Heart left ventricle (tissue), 16 donors: ENCODE measurements around the gene MYOZ2. TPM values are rescaled to one million over a fixed set of nuclear protein-coding genes. Genes with fewer than 3 reads are reported as not detected.
A peak's percentile ranks its signal among the peaks of the same experiment; 100 is the strongest.

ENCODE experiments used
- ATAC-seq, 4 donors: fragments of 200-7000 bp; cut with Tn5 transposase; one replicate each; pipeline ENCODE4 v1.9.1; 2020 to 2022; ENCODE audit warnings: moderate library complexity in 4 of 4, mild to moderate bottlenecking in 3 of 4, moderate number of reproducible peaks in 1 of 4
- DNase-seq, 5 donors: peaks; one replicate each; pipeline ENCODE4 v3.0.0-alpha.2; 2020
- H3K27ac ChIP-seq, 12 donors: fragments of 200-600 bp; sonication (generic) in 4 of 12; one replicate each; pipeline versions ENCODE4 v1.5.0 to v1.8.0; 2016 to 2022; ENCODE audit warnings: mild to moderate bottlenecking in 2 of 12
- H3K27me3 ChIP-seq, 9 donors: fragments of 200-600 bp; sonication (generic) in 2 of 9; one replicate each; pipeline versions ENCODE4 v1.5.1 to v1.8.0; 2016 to 2022; ENCODE audit warnings: mild to moderate bottlenecking in 3 of 9
- H3K36me3 ChIP-seq, 9 donors: fragments of 200-600 bp; sonication (generic) in 2 of 9; one replicate each; pipeline versions ENCODE4 v1.5.0 to v1.8.0; 2018 to 2022; ENCODE audit warnings: mild to moderate bottlenecking in 2 of 9
- H3K4me1 ChIP-seq, 12 donors: fragments of 200-600 bp; sonication (generic) in 4 of 12; one replicate each; pipeline versions ENCODE4 v1.5.0 to v1.8.0; 2016 to 2022; ENCODE audit warnings: mild to moderate bottlenecking in 3 of 12
- H3K4me3 ChIP-seq, 12 donors: fragments of 200-600 bp; sonication (generic) in 4 of 12; one replicate each; pipeline versions ENCODE4 v1.5.0 to v1.8.0; 2017 to 2022; ENCODE audit warnings: mild to moderate bottlenecking in 9 of 12, moderate library complexity in 4 of 12
- H3K9me3 ChIP-seq, 12 donors: fragments of 200-600 bp; sonication (generic) in 4 of 12; one replicate each; pipeline versions ENCODE4 v1.5.0 to v1.8.0; 2016 to 2022; ENCODE audit warnings: mild to moderate bottlenecking in 1 of 12
- CTCF ChIP-seq, 12 donors: fragments of 200-600 bp; sonication (generic) in 4 of 12; IDR thresholded peaks; one replicate each; pipeline versions ENCODE4 v1.5.0 to v1.8.0; 2018 to 2022; ENCODE audit warnings: antibody characterized with exemption in 12 of 12, mild to moderate bottlenecking in 5 of 12
- POLR2A ChIP-seq, 2 donors: fragments of 450-650 bp; IDR thresholded peaks; one replicate each; pipeline ENCODE4 v1.6.1; 2017; ENCODE audit warnings: antibody characterized with exemption in 2 of 2, mild to moderate bottlenecking in 2 of 2, moderate library complexity in 2 of 2
- WGBS, 4 donors: extraction: QIAGEN DNeasy Blood & Tissue Kit in 2 of 4; methylation state at CpG; one replicate each; pipeline versions ENCODE4 v1.1.5 to v1.1.7; 2013 to 2018; 5-methylcytosine and 5-hydroxymethylcytosine counted together
- intact Hi-C, 10 donors: fragments of 100-400 bp; cut with DNase I; formaldehyde crosslinking; loops; one replicate each; pipeline versions ENCODE4 v1.11.1 to v1.14.2; 2022
- polyA plus RNA-seq, 2 donors: library from polyadenylated mRNA; stranded (reverse); fragments of 200-250 nt; gene quantifications; one replicate each; pipeline ENCODE4 v1.2.3, GENCODE V29; 2013
- total RNA-seq, 9 donors: library from RNA; depleted of rRNA in 2 of 9; stranded (reverse); fragments of >200 nt in 2 of 9; fragmentation: NEBNext Ultra II Directional in 3 of 9; extraction: Animal tissue kit (Norgen Biotek cat#: 25700) in 3 of 9; gene quantifications; one replicate each; pipeline versions ENCODE4 v1.1.0 to v1.2.4, GENCODE V29; 2016 to 2023
- donor health status: ischemic (EF 13 %, LVEDD 7.1; RV severe dilation, severe dysfunction).
- donor health status: healthy with polysubstance abuse.
- donor health status: DM: no; HTN: yes; CAD: no.
- donor health status: DM: no; HTN: no; CAD: no.
- donor health status: ischemic (EF 25% LVEDD 6.9; RV normal size, moderate dysfunction).
- donor health status: ischemic (EF 25% LVEDD 5.7; RV mildly dilated, moderate dysfunction).
- donor health status: healthy.
- donor health status: DM: yes; HTN: yes; CAD: no.
- donor health status: ischemic (EF 35%, LVEDD 5.7; RV mildly dilated, moderate dysfunction).
- donor health status: nonischemic (EF 11% LVEDD 7.7; RV severe dilation, severe dysfunction).
- donor health status: DM: yes; HTN: yes; CAD: no.
- donor health status: PGD.
- donor health status: ischemic (EF 29% LVEDD 5.4; RV normal size, mild dysfunction).
- donor health status: nonischemic (EF 23%, LVEDD 6.1; RV moderate dilation, normal function).

MYOZ2 gene
- total and polyA plus RNA-seq, 11 donors: 466 to 1,072 (median 872) TPM

- peak overlapping the region in 2 of 12 donors; percentile 10 to 18 for H3K4me3 ChIP-seq
- H3K4me1 ChIP-seq: peaks cover 0 to 41% (median 14%) of the 10 kb centered on the region in 12 donors
- TF ChIP-seq POLR2A (IDR thresholded peaks at IDR 0.05): no peak
- H3K27ac ChIP-seq: peak overlapping the region; percentile 9 to 98 (median 77)
- intact Hi-C loops: no loop called here
- no peaks in the 10 kb centered on the region for H3K27me3 ChIP-seq
- ATAC-seq: no peak
- H3K36me3 ChIP-seq: peaks cover 0 to 11% (median 0%) of the 10 kb centered on the region in 9 donors
- no peak for DNase-seq
- H3K9me3 ChIP-seq: no peaks in the 10 kb centered on the region
Observed at GRCh38 chr4:119125931-119126330, 9.7 kb upstream of the MYOZ2 start.

GRCh38 chr4:119128148-119128547, 7.5 kb upstream of the MYOZ2 start:
- peak overlapping the region; percentile 32 to 98 (median 77) for H3K27ac ChIP-seq
- 38 to 57% (median 40%) methylated on average over 3 of the region's 3 CpGs for WGBS, 4 donors

GRCh38 chr4:119130365-119131065, 5.1 kb upstream of the MYOZ2 start:
- TF ChIP-seq CTCF (IDR thresholded peaks at IDR 0.05): no peak
- no peak for TF ChIP-seq POLR2A (IDR thresholded peaks at IDR 0.05)
- peaks cover 0 to 60% (median 19%) of the 10 kb centered on the region in 12 donors for H3K4me1 ChIP-seq
- H3K36me3 ChIP-seq: no peaks in the 10 kb centered on the region
- H3K9me3 ChIP-seq: no peaks in the 10 kb centered on the region
- no peak overlapping the region for H3K4me3 ChIP-seq
- 58 to 73% (median 62%) methylated on average over 4 of the region's 4 CpGs for WGBS, 4 donors
- peak overlapping the region; percentile 26 to 98 (median 78) for H3K27ac ChIP-seq
- peak; percentile 12 to 58 (median 42) for ATAC-seq
- H3K27me3 ChIP-seq: no peaks in the 10 kb centered on the region
- no peak for DNase-seq
- intact Hi-C loops: loop anchor here in 4 of 10 donors (10.0 kb wide), 2 partner anchors 86 to 386 kb away; no protein-coding TSS in a partner anchor

More at GRCh38 chr4:119128148-119128547, 7.5 kb upstream of the MYOZ2 start:
- Histone ChIP-seq H3K27me3 (no peaks in the 10 kb centered on the region), H3K4me1 (peaks cover 0 to 59% (median 21%) of the 10 kb centered on the region in 12 donors), H3K4me3 (peak overlapping the region in 7 of 12 donors; percentile 12 to 43 (median 36)), H3K36me3 (no peaks in the 10 kb centered on the region), H3K9me3 (no peaks in the 10 kb centered on the region)
- TF ChIP-seq CTCF (IDR thresholded peaks at IDR 0.05) (no peak), POLR2A (IDR thresholded peaks at IDR 0.05) (no peak)
- intact Hi-C loops: no loop called here
- peak; percentile 69 to 88 (median 78) for ATAC-seq
- DNase-seq: no peak

- H3K4me3 ChIP-seq: no peak overlapping the region
- DNase-seq (no peak), ATAC-seq (no peak)
- no peaks in the 10 kb centered on the region for H3K27me3 ChIP-seq
- H3K9me3 ChIP-seq: no peaks in the 10 kb centered on the region
- peak overlapping the region; percentile 8 to 98 (median 78) for H3K27ac ChIP-seq
- 66 to 74% (median 68%) methylated on average over 4 of the region's 4 CpGs for WGBS, 4 donors
- peaks cover 0 to 55% (median 17%) of the 10 kb centered on the region in 12 donors for H3K4me1 ChIP-seq
- intact Hi-C loops: loop anchor here in 4 of 10 donors (10.0 kb wide), 2 partner anchors 86 to 386 kb away; no protein-coding TSS in a partner anchor
- H3K36me3 ChIP-seq: no peaks in the 10 kb centered on the region
- TF ChIP-seq POLR2A (IDR thresholded peaks at IDR 0.05): no peak
- TF ChIP-seq CTCF (IDR thresholded peaks at IDR 0.05): no peak
Observed at GRCh38 chr4:119131164-119131563, 4.5 kb upstream of the MYOZ2 start.
